Stimulated activated CD8-positive, alpha-beta memory T cell treated with anti-CD3 and anti-CD28 coated beads, Interleukin-7, amount 100 ng/mL, for 48 hours (primary cell): ENCODE measurements around the gene SNX17.

ENCODE experiments used
- DNase-seq, 2 donors: peaks; one replicate each; pipeline ENCODE4 v3.0.0-alpha.2; 2020; ENCODE audit warnings: low read depth in 1 of 2; ENCODE audit errors: extremely low read depth in 1 of 2

The SNX17 gene

GRCh38 chr2:27363933-27364332 is 6.5 kb upstream of the SNX17 start:
- no peak for DNase-seq

GRCh38 chr2:27369471-27370025 is 868 bp upstream of the SNX17 start:
- DNase-seq, result no peak

- DNase-seq, result no peak
Observed at GRCh38 chr2:27370816-27371620, 602 bp downstream of the SNX17 start.

- no peak for DNase-seq
Observed at GRCh38 chr2:27372937-27373336, 2.5 kb downstream of the SNX17 start.

- no peak for DNase-seq
Observed at GRCh38 chr2:27373567-27373966, 3.2 kb downstream of the SNX17 start.

- no peak for DNase-seq
Observed at GRCh38 chr2:27375513-27376099, 5.2 kb downstream of the SNX17 start.

- no peak for DNase-seq
Observed at GRCh38 chr2:27376151-27376865, 5.9 kb downstream of the SNX17 start.

- no peak for DNase-seq
Observed at GRCh38 chr2:27376866-27377617, 6.6 kb downstream of the SNX17 start.

GRCh38 chr2:27377618-27378095 is 7.2 kb downstream of the SNX17 start:
- DNase-seq, result no peak

- no peak for DNase-seq
Observed at GRCh38 chr2:27378096-27378808, 7.8 kb downstream of the SNX17 start.

GRCh38 chr2:27378809-27379290 is 8.4 kb downstream of the SNX17 start:
- DNase-seq, result no peak

GRCh38 chr2:27379383-27379835 is 9.0 kb downstream of the SNX17 start:
- DNase-seq, result no peak

GRCh38 chr2:27379836-27380625 is 9.6 kb downstream of the SNX17 start:
- no peak for DNase-seq

- peak; percentile 81 to 88 for DNase-seq
Observed at GRCh38 chr2:27380626-27381545, 10.5 kb downstream of the SNX17 start, which contains the start of gene ZNF513. Gene ZNF513 (minus strand): TSS chr2:27380734. CDS start chr2:27380526, 208 bp downstream.

- DNase-seq, result no peak
Observed at GRCh38 chr2:27381577-27382181, 11.3 kb downstream of the SNX17 start.

GRCh38 chr2:27390822-27391679 is 20.6 kb downstream of the SNX17 start:
- no peak for DNase-seq

- DNase-seq, result no peak
Observed at GRCh38 chr2:27393225-27393624, 22.8 kb downstream of the SNX17 start.
